B cell (primary cell): ENCODE results near the gene CLEC2A.

ENCODE experiments used
- CTCF ChIP-seq: fragments of 200-600 bp; IDR thresholded peaks from one replicate; pipeline ENCODE4 v1.8.0; 2022; ENCODE audit warnings: antibody characterized with exemption, mild to moderate bottlenecking
- EZH2 ChIP-seq: IDR thresholded peaks from 2 replicates; pipeline ENCODE4 v1.6.1; 2012; ENCODE audit warnings: borderline replicate concordance, low read depth, mild to moderate bottlenecking, moderate library complexity, low read length; ENCODE audit not compliant: insufficient read depth, poor library complexity, severe bottlenecking

GRCh38 chr12:9867531-9867930, 64.6 kb downstream of the CLEC2A start:
- TF ChIP-seq CTCF (no peak), EZH2 (no peak)
